ENCODE measurements around the gene UCHL5. TPM values are rescaled to one million over a fixed set of nuclear protein-coding genes. Genes with fewer than 3 reads are reported as not detected.

Gene UCHL5
- total RNA-seq, 1 donor from 2014 or later: 40.9 TPM

GRCh38 chr1:193077991-193078390 is 18.8 kb upstream of the UCHL5 start:
- Mint-ChIP-seq H3K9me3 (peaks cover 8% of the 10 kb centered on the region), H3K4me3 (no peak overlapping the region), H3K27ac (ENCODE audit: unreplicated experiment) (no peak overlapping the region), H3K27me3 (ENCODE audit: low read depth) (no peaks in the 10 kb centered on the region), H3K36me3 (ENCODE audit: low read depth) (peaks cover 42% of the 10 kb centered on the region), H3K4me1 (no peaks in the 10 kb centered on the region)
- TF ChIP-seq CTCF (conservative IDR thresholded peaks at IDR 0.05): no peak
- DNase-seq (ENCODE audit: low read depth, low spot score): no peak

DNA sequence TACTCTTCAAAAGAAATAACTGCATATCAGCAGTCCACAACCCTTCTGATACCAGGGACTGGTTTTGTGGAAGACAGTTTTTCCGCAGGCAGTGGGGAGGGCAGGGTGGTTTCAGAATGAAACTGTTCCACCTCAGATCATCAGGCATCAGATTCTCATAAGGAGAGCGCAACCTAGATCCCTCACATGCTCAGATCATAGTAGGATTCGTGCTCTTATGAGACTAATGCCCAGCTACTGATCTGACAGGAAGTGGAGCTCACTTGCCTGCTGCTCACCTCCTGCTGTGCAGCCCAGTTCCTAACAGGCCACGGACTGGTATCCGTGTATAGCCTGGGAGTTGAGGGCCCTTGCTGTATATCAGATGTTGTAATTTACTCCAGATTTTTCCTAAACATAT is 11.8 kb upstream of the UCHL5 start:
- Mint-ChIP-seq H3K4me1 (peaks cover 20% of the 10 kb centered on the region), H3K27ac (ENCODE audit: unreplicated experiment) (no peak overlapping the region), H3K36me3 (ENCODE audit: low read depth) (peaks cover 14% of the 10 kb centered on the region), H3K4me3 (no peak overlapping the region), H3K27me3 (ENCODE audit: low read depth) (no peaks in the 10 kb centered on the region), H3K9me3 (no peaks in the 10 kb centered on the region)
- no peak for TF ChIP-seq CTCF (conservative IDR thresholded peaks at IDR 0.05)
- no peak for DNase-seq (ENCODE audit: low read depth, low spot score)

DNA sequence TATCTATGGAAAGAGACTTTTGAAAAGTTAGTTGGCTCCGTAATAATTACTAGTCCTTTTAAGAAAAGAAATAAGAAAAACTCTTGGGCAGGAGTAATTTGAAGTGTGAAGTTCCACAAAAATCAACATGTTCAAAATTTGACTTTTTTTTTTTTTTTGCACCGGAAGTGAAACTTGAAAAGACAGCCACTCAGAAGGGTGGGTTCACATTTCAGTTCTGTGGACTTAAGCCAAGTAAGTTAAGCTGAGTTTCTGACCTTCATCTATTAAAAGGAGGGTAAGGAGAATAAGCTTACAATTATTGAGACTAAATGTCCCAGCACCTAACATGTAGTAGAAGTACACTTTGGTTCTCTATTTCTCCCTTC is 11.2 kb upstream of the UCHL5 start:
- TF ChIP-seq CTCF (conservative IDR thresholded peaks at IDR 0.05): no peak
- Mint-ChIP-seq H3K4me3 (no peak overlapping the region), H3K27me3 (ENCODE audit: low read depth) (no peaks in the 10 kb centered on the region), H3K9me3 (no peaks in the 10 kb centered on the region), H3K36me3 (ENCODE audit: low read depth) (peaks cover 10% of the 10 kb centered on the region), H3K4me1 (peaks cover 20% of the 10 kb centered on the region), H3K27ac (ENCODE audit: unreplicated experiment) (no peak overlapping the region)
- DNase-seq (ENCODE audit: low read depth, low spot score): no peak

GRCh38 chr1:193069748-193070385 is 10.7 kb upstream of the UCHL5 start:
- Mint-ChIP-seq H3K9me3 (no peaks in the 10 kb centered on the region), H3K4me3 (no peak overlapping the region), H3K4me1 (peaks cover 20% of the 10 kb centered on the region), H3K27ac (ENCODE audit: unreplicated experiment) (no peak overlapping the region), H3K27me3 (ENCODE audit: low read depth) (no peaks in the 10 kb centered on the region), H3K36me3 (ENCODE audit: low read depth) (peaks cover 10% of the 10 kb centered on the region)
- DNase-seq (ENCODE audit: low read depth, low spot score): no peak
- TF ChIP-seq CTCF (conservative IDR thresholded peaks at IDR 0.05): peak; percentile 56

DNA sequence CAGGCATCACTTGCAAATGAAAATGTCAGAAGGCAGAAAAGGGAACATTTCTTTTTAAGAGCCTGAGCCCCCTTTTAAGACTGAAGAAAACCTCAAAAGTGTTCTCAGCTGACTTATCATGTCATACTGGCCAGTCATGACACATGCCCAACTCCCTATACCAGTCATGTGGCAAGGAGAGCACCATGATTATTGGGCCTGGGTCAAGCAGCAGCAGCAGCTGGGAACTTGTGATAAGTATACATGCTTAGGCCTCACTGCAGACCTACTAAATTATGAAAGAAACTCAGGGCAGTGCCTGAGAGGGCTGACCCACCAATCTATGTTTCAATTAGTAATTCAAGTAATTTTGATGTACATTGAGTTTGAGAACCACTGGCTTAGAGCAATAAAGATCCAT is 8.9 kb upstream of the UCHL5 start:
- H3K27me3 Mint-ChIP-seq (ENCODE audit: low read depth): no peaks in the 10 kb centered on the region
- no peak for TF ChIP-seq CTCF (conservative IDR thresholded peaks at IDR 0.05)
- H3K27ac Mint-ChIP-seq (ENCODE audit: unreplicated experiment): no peak overlapping the region
- no peak overlapping the region for H3K4me3 Mint-ChIP-seq
- peaks cover 10% of the 10 kb centered on the region for H3K36me3 Mint-ChIP-seq (ENCODE audit: low read depth)
- no peak for DNase-seq (ENCODE audit: low read depth, low spot score)
- H3K4me1 Mint-ChIP-seq: peaks cover 20% of the 10 kb centered on the region
- H3K9me3 Mint-ChIP-seq: no peaks in the 10 kb centered on the region

All from neural crest cell (in vitro differentiated cells).